HG02870 (cell line): ENCODE results near the gene SPSB1.

Experiments used
- ATAC-seq: cut with Tn5 transposase; IDR thresholded peaks from one replicate; pipeline ENCODE4 v1.9.1; 2021; ENCODE audit warnings: mild to moderate bottlenecking, moderate library complexity; ENCODE audit not compliant: unreplicated experiment

Gene SPSB1

GRCh38 chr1:9317591-9318417 is 25.1 kb downstream of the SPSB1 start:
- ATAC-seq, result no peak

- no peak for ATAC-seq
These were observed 26.6 kb downstream of the SPSB1 start for GRCh38 chr1:9319208-9319788.

GRCh38 chr1:9319789-9320519 is 27.3 kb downstream of the SPSB1 start:
- no peak for ATAC-seq

- no peak for ATAC-seq
These were observed 28.1 kb downstream of the SPSB1 start for GRCh38 chr1:9320520-9321479.

- ATAC-seq, result no peak
These were observed 28.8 kb downstream of the SPSB1 start for GRCh38 chr1:9321480-9321849.

GRCh38 chr1:9321986-9322660 is 29.4 kb downstream of the SPSB1 start:
- no peak for ATAC-seq

GRCh38 chr1:9322661-9323244 is 30.1 kb downstream of the SPSB1 start:
- no peak for ATAC-seq

- no peak for ATAC-seq
These were observed 31.8 kb downstream of the SPSB1 start for GRCh38 chr1:9324246-9325096.

- ATAC-seq, result no peak
These were observed 33.9 kb downstream of the SPSB1 start for GRCh38 chr1:9326596-9326995.

- ATAC-seq, result no peak
These were observed 35.5 kb downstream of the SPSB1 start for GRCh38 chr1:9328201-9328600.

- ATAC-seq, result no peak
These were observed 36.0 kb downstream of the SPSB1 start for GRCh38 chr1:9328715-9329114.

- no peak for ATAC-seq
These were observed 38.3 kb downstream of the SPSB1 start for GRCh38 chr1:9331016-9331415.

- ATAC-seq, result no peak
These were observed 39.1 kb downstream of the SPSB1 start for GRCh38 chr1:9331558-9332346.

GRCh38 chr1:9332513-9333143 is 39.9 kb downstream of the SPSB1 start:
- no peak for ATAC-seq

GRCh38 chr1:9338397-9339246 is 45.9 kb downstream of the SPSB1 start:
- ATAC-seq, result no peak

- no peak for ATAC-seq
These were observed 47.6 kb downstream of the SPSB1 start for GRCh38 chr1:9340172-9340854.
